Retina (tissue), 1 donor: ENCODE measurements around the gene ATE1.
"Not testable (repeated sequence)": the region's sequence is repeated elsewhere in the genome, so short reads cannot be mapped to it uniquely, and the experiment has no call there.

ENCODE experiments used
- DNase-seq: peaks from one replicate; pipeline ENCODE4 v3.0.0-alpha.2; 2016

Gene ATE1

DNA sequence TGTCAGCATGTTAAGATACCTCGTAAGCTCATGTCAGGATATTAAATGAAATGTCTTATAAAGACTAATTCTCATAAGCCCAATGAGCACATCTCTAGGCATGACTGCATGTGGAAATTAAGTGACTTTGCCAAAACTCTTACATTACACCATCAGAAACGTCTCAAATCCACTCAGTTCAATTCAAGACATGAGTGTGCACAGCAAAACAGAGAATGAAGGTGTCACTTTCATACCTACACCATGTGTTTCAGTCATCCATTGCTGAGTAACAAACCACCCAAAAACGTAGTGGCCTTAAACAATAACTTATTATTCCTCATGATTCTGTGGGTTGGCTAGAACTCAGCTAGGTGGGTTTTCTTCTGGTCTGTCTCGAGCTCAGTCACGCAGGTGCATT lies 99.8 kb downstream of the ATE1 start:
- no peak for DNase-seq

GRCh38 chr10:121826773-121827172 lies 101.1 kb downstream of the ATE1 start:
- not testable (repeated sequence) for DNase-seq

GRCh38 chr10:121823993-121824463 lies 103.8 kb downstream of the ATE1 start:
- DNase-seq: peak; percentile 15

GRCh38 chr10:121822724-121823123 lies 105.1 kb downstream of the ATE1 start:
- no peak for DNase-seq

DNA sequence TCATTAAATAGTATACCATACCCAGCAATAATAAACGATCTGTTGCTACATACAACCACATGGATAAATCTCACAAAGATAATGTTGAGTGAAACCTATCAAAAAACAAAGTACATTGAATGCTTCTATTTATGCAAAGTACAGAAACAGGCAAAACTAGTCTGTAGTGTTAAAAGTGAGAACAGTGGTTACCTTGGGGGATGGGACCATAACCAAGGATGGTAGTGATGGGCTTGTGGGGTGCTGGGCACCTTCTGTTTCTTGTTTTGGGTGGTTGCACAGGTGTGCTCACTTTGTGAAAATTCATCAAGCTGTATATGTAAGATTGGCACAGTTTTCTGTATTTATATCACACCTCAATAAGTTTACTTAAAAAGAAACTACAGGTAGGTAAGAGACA lies 105.7 kb downstream of the ATE1 start:
- no peak for DNase-seq

DNA sequence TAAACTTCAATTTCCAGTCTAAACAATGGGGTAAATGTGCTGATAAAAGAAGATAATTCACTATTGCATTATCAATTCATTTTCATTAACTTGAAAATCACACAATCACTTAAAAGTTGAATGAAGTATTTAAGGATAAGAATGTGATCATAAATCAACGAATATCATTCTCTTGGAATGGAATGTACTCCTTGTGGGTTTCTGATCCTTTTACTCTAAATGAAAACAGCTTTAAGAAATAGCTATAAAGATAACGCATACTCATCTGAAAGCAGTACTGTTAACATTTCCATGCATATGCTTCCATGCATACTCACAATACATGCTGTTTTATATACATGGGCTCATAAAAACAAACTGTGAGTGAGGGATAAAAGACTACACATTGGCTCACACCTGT lies 108.8 kb downstream of the ATE1 start:
- no peak for DNase-seq

DNA sequence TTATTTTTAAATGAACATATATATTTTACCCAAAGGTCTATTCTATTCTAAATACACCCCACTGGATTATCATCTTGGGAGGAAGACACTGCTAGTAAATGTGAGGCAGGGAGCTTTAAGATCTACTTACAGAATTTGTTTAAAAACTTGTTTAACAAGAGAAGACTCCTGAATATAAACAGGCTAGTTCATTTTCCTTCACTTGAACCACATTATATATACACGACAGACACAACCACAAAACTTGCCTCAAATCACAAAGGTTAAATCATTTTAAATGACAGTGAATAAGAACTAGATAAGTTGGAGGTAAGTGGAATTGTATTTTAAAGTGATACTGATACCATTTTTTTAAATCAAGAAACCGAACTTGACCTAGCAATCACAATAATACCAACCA lies 109.2 kb downstream of the ATE1 start:
- no peak for DNase-seq

- no peak for DNase-seq
These were observed 111.6 kb downstream of the ATE1 start for GRCh38 chr10:121816197-121816596.

DNA sequence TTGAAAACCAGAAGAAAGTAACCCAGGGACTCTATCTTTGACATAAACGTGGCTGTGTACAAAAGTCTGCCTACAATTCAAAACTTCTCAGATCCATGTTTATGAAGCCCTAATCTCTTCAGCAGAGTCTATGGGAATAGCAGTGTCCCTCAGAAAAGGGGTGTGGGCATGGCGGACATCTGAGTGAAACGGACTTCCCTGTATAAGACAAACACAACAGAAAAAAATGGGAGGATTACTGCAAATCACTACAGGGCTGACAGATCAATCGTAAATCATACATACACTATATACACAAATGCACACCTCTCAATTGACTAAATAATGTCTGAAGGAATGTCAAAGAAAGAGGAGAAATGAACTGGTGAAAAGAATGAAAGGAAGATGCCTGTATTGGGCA lies 114.0 kb downstream of the ATE1 start:
- DNase-seq: no peak

DNA sequence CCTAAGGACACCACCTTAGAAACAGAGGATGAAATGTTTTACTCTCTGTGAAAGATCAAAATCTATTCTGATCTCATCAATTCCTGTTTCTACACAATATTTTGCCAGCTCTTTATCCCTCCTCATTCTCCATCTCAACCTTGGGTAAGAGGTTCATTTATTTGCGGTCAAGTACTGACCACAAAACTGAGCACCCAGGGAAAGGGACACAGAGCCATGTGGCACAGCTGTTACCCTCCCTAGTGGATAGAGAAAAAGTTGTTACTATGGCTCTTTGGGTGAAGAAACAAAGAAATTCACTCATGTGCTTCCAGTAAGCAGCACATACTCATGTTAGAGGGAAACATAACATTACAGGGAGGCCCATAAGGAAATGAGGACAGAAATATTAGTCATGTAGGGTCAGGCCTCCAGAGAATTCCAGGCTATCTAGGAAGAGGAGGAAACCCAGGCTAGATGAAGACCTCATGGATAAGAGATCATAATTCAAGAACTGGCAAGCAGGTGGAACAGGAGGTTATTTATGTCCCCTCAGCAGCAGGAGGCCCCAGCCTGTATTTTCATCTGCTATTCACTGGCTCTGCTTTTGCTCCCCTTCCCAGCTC lies 114.5 kb downstream of the ATE1 start:
- DNase-seq: no peak

GRCh38 chr10:121812031-121812430 lies 115.8 kb downstream of the ATE1 start:
- DNase-seq: no peak

GRCh38 chr10:121811386-121811785 lies 116.4 kb downstream of the ATE1 start:
- no peak for DNase-seq

DNA sequence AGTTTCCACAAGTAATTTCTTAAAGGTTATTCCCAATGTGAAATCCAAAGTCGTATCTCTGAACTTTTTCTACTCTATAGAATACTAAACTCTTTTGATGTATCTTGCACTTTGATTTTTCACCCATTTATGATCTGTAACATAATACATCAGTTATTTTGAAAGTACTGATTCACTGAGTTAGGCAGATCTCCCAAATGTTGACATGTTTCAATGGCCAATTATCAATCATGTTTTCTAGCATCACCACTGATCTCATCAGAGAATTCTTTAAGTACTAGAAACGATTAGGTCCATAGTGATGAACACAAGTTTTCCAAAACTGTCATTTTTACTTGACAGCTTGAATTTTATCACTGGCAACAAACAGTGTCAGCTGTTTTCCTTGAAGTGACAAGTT lies 119.0 kb downstream of the ATE1 start:
- no peak for DNase-seq

DNA sequence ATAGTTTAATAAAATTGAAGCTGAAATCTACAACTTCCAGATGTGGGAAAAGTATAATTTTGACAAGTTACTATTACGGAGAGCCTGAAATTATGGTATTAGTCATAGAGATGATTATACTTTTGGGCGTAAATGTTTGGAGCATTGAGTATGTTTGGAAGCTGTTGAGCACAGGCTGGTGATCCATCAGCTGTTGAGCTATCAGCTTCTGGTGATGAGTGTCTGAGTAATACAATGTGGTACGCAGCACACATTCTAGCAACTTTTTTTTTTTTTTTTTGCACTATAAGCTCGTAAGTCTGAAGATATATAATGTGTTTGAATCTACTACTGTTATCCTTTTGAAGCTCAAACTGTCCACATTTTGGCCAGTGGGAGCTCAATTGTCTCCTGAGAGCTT lies 123.4 kb downstream of the ATE1 start:
- DNase-seq: no peak

DNA sequence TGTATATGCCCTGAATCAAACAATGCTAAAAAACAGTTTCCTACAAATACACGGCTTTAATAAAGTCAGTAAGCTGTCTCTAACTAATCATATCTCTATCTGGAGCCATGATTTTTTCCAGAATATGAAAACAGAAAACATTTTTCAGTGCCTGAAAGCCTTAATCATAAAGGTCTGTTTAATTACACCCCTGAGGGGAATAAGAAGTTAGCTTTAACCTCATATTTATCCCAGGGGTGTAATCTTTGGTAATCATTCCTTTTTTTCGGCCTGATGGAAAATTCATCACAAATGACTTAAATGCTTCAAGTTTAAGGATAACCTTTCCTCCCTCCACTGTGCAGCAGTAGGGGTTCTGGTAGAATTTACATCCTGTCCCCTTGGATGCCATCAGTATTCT lies 124.2 kb downstream of the ATE1 start:
- no peak for DNase-seq

- no peak for DNase-seq
These were observed 127.0 kb downstream of the ATE1 start for GRCh38 chr10:121800831-121801230.

DNA sequence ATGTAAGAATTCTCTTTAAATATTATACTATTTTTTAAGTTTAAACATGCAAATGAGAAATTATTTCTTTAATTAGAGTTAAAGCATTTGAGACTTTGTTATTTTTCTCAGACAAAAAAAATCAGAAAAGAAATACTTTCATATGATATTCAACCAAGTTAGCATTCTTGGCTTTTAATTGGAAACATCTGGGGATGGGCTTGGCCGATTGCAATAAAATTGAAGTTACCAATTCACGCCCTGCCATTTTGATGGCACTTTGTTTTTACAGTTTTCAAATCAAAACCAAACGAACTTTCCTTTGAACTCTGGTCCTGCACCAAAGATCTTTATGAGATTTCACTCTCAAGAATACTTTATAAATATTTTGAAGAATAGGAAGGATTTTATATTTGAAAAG lies 127.7 kb downstream of the ATE1 start:
- DNase-seq: no peak

DNA sequence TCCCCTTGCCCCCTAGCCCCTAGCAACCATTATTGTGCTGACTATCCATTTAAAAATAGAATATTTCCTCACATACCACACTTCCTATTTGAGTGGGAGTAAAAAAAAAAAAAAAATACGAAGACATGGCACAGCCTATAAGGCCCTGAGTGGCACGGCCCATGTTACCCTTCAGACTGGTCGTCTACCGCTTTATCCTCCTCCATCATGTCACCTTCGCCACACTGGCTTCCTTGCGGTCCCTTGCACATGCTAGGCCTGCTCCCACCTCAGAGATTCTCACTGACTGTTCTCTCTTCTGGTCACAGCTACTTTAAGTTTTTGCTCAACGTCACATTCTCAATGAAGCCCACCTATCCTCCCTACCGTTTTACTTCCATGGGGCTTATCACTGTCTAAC lies 130.3 kb downstream of the ATE1 start:
- DNase-seq: no peak

DNA sequence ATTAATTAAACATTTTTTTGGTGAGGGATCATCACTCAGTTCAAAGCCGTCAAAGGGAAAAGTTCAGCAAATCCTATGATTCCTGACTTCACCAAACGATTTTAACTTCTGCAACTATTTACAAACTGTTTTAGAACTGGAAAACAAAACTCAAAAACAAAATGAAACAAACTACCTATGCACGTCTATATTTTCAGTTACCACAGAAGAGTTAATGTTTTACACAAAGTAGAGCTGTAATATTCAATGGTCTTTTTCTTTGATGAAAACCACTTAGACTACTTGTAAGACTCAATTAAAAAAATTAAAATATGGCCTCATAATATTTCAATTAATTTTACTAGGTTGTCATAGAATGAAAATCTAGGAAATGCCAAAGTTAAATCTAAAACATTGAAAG lies 131.5 kb downstream of the ATE1 start:
- no peak for DNase-seq

DNA sequence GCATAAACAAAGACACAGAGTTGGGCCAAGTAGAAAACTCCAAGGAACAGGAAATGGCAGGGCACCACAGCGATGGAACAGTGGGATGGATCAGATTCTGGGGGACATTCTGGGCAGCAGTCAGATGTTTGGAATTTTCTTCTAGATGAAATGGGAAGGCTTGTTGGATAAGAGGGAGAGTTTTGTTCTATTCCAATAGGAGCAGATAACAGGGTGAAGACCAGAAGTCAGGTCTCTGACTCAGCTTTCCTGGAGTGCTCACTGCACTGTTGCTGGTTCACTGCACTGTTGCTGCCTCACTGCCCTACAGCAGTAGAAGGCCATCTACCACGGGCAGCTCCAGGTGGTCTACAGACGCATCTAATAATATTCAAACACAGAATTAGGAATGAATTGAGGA lies 135.6 kb downstream of the ATE1 start:
- DNase-seq: no peak

- no peak for DNase-seq
These were observed 136.1 kb downstream of the ATE1 start for GRCh38 chr10:121791761-121792160.

DNA sequence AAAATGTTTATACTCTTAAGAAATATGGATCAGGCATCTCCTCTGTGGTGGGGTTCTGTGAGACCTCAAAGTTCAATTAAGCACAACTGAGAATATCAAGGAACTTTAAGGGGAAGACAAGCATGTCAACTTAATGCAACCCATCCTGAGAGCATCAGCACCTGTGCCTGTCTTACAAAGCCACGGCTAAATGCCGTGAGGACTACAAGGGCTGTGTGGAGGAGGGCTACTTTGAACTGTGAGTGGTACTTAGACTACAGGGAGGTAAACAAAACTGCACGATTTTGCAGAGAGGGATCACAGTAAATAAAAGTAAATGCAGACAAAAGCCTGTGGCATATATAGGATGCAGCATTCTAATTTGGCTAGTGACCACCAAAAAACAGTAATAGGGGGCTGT lies 139.1 kb downstream of the ATE1 start:
- no peak for DNase-seq

DNA sequence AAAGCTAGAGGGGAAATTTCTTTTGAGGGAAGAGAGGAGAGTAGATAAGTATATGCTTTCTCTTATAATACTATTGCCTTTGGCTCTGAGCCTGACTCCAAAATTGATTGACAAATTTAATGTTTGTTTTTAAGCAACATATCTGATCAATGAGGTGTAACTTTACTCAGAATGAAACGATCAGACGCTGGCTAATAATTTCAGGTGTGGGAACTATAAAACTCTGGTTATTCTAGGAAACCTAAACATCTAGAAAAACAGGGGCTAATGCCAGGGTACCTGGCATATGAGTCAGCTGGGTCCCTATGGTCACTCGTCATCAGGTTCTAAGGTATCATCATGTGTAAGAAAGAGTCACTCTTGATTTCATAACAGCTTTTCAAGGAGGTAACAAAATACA lies 139.7 kb downstream of the ATE1 start:
- DNase-seq: no peak

DNA sequence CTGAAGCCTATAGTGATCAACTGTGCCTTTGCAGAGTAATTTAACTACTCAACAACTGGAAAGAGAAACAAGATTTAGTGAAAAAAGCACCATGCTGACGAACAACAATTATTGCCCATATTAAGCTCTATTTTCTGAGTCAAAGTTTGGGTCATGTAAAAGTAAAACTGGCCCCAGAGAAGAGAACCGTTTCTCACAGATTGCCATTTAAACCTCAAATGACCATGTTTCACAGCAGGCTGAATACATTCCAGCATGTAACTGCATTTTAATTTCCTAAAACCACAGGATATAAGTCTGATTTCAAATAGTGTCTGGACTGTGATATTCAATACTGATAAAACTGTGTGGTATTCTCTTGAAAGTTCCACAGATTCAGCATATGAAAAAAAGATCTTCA lies 140.7 kb downstream of the ATE1 start:
- no peak for DNase-seq

DNA sequence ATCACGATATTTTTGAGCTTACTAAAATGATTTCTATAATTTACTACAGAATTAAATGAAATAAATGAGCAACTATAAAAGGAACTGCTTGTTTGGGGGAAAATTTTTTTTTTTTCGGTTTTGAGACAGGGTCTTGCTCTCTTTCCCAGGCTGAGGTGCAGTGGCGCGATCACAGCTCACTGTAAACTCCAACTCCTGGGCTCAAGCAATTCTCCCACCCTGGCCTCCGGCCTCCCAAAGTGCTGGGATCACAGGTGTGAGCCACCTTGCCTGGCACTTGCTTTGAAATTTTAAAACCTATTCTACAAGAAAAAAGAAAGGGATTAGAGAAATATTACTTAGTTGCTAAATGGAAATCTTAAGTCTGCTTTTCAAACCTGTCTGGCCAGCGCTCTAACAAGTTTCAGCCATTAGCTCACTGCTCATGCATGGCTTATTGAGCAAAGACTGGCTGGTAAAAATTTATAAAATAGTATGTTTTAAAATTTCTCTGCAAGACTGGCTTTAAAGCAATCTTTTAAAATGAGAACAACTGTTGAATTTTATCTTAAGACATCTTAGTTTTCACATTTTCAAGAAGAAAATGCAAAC lies 144.0 kb downstream of the ATE1 start:
- DNase-seq: no peak
